K562 (cell line): ENCODE measurements around the gene MED15. TPM values are rescaled to one million over a fixed set of nuclear protein-coding genes. Genes with fewer than 3 reads are reported as not detected.

Source experiments
- ATAC-seq: fragments of 200-7000 bp; cut with Tn5 transposase; 3 replicates; pipeline ENCODE4 v1.9.1; 2020; ENCODE audit warnings: moderate library complexity
- BruUV-seq: library from RNA; stranded (reverse); fragments of 400-500 nt; replicated peaks from 2 replicates; lab custom pipeline; 2021; lab: Mats Ljungman, UMichigan
- CTCF ChIA-PET: fragments of 300-600 bp; formaldehyde crosslinking; extraction: SDS; loops from one replicate; lab custom pipeline; 2021; ENCODE audit warnings: low intra/inter-chr PET ratio; lab: Yijun Ruan, JAX
- POLR2A ChIA-PET: fragments of 300-600, 350-650 bp; sonication (Branson Sonifier 250); formaldehyde crosslinking; extraction: SDS; loops from one replicate; lab custom pipeline; 2021; ENCODE audit warnings: antibody characterized with exemption, inconsistent platforms; lab: Yijun Ruan, JAX
- DNase-seq, 4 experiments: peaks; one replicate each; pipeline versions ENCODE4 v3.0.0 to v3.0.0-alpha.2; 2011 to 2018; ENCODE audit warnings: low spot score in 3 of 4, mixed read lengths in 3 of 4; ENCODE audit errors: extremely low read depth in 1 of 4
- FAIRE-seq: peaks from 2 replicates; lab custom pipeline; 2011; peaks lifted over from hg19 to GRCh38; lab: Jason Lieb, UNC
- H2AFZ ChIP-seq: 2 replicates; pipeline ENCODE4 v1.6.0; 2011; ENCODE audit warnings: low read depth, low read length, control low read depth, inconsistent platforms
- H3K27ac ChIP-seq: fragments of 200-600 bp; 3 replicates; pipeline ENCODE4 v1.8.0; 2011; ENCODE audit warnings: low read depth, mild to moderate bottlenecking, control low read depth, inconsistent platforms, low read length, moderate library complexity, mixed read lengths; ENCODE audit errors: extremely low read depth
- H3K27me3 ChIP-seq, 2 experiments: fragments of 300-600 bp in 1 of 2; 2 replicates in 1 of 2; 3 replicates in 1 of 2; pipeline versions ENCODE4 v1.6.0 to v1.8.0; 2011; ENCODE audit warnings: inconsistent platforms in 2 of 2, low read length in 2 of 2, mild to moderate bottlenecking in 1 of 2, mixed read lengths in 1 of 2, moderate library complexity in 1 of 2; ENCODE audit not compliant: control insufficient read depth in 2 of 2, insufficient read depth in 2 of 2
- H3K36me3 ChIP-seq: fragments of 300-600 bp; 3 replicates; pipeline ENCODE4 v1.8.0; 2011; ENCODE audit warnings: mild to moderate bottlenecking, low read length, inconsistent platforms; ENCODE audit not compliant: control insufficient read depth, insufficient read depth
- H3K4me1 ChIP-seq, 2 experiments: fragments of 200-600 bp in 1 of 2; replicated peaks in 1 of 2; 2 replicates in 1 of 2; 3 replicates in 1 of 2; pipeline versions ENCODE4 v1.5.1 to v1.8.0; 2011; ENCODE audit warnings: inconsistent platforms in 2 of 2, low read length in 2 of 2, mild to moderate bottlenecking in 1 of 2, mixed read lengths in 1 of 2, moderate library complexity in 1 of 2; ENCODE audit not compliant: control insufficient read depth in 2 of 2, insufficient read depth in 2 of 2
- H3K4me2 ChIP-seq: 2 replicates; pipeline ENCODE4 v1.6.1; 2011; ENCODE audit warnings: low read length, control low read depth, inconsistent platforms, mixed read lengths; ENCODE audit not compliant: insufficient read depth
- H3K4me3 ChIP-seq: fragments of 200-600 bp; sonication (generic), shearing (Covaris generic); 2 replicates; pipeline ENCODE4 v1.5.1; 2016; ENCODE audit warnings: control low read depth, inconsistent platforms
- H3K79me2 ChIP-seq: fragments of 200-600 bp; 3 replicates; pipeline ENCODE4 v1.8.0; 2011; ENCODE audit warnings: low read length, inconsistent platforms; ENCODE audit not compliant: control insufficient read depth, insufficient read depth
- H3K9ac ChIP-seq, 2 experiments: 2 replicates each; pipeline versions ENCODE4 v1.6.0 to v1.6.1; 2011; ENCODE audit warnings: low read depth in 2 of 2, low read length in 2 of 2, control low read depth in 1 of 2, inconsistent platforms in 1 of 2, mild to moderate bottlenecking in 1 of 2, mixed read lengths in 1 of 2; ENCODE audit not compliant: insufficient read depth in 1 of 2
- H3K9me1 ChIP-seq: one replicate; pipeline ENCODE4 v1.6.0; 2011; ENCODE audit warnings: inconsistent platforms, mild to moderate bottlenecking, low read length, moderate library complexity; ENCODE audit not compliant: control insufficient read depth, insufficient read depth
- H3K9me3 ChIP-seq: replicated peaks from 2 replicates; pipeline ENCODE4 v1.5.1; 2011; ENCODE audit warnings: low read depth, low read length, inconsistent platforms; ENCODE audit not compliant: control insufficient read depth, insufficient read depth
- H4K20me1 ChIP-seq: replicated peaks from 2 replicates; pipeline ENCODE4 v1.6.1; 2011; ENCODE audit warnings: low read length, inconsistent platforms, mixed read lengths; ENCODE audit not compliant: control insufficient read depth, insufficient read depth
- MED1 ChIP-seq: sonication (generic); formaldehyde crosslinking; IDR thresholded peaks from 2 replicates; pipeline ENCODE4 v1.8.1; 2023; ENCODE audit warnings: missing genetic modification reagents, borderline replicate concordance
- MXI1 ChIP-seq: IDR thresholded peaks from 2 replicates; pipeline ENCODE4 v1.6.1; 2011; ENCODE audit warnings: low read depth, mild to moderate bottlenecking, improper control_type of control experiment, low read length
- NFATC3 ChIP-seq: fragments of 450-650 bp; IDR thresholded peaks from 2 replicates; pipeline ENCODE4 v1.6.1; 2017; ENCODE audit warnings: mild to moderate bottlenecking
- PCBP2 ChIP-seq: fragments of 200-400 bp; formaldehyde crosslinking; IDR thresholded peaks from 2 replicates; pipeline ENCODE4 v1.6.1; 2018; ENCODE audit warnings: low read length, low read depth, mild to moderate bottlenecking, moderate library complexity; ENCODE audit not compliant: poor library complexity, severe bottlenecking
- SIRT6 ChIP-seq: IDR thresholded peaks from one replicate; pipeline ENCODE4 v1.6.1; 2012; ENCODE audit warnings: low read depth, mild to moderate bottlenecking, control low read depth, inconsistent platforms, low read length, moderate library complexity
- ZFP1 ChIP-seq: fragments of 450-650 bp; formaldehyde crosslinking; IDR thresholded peaks from 2 replicates; pipeline ENCODE4 v1.4.0; 2020; ENCODE audit warnings: mild to moderate bottlenecking, mixed read lengths
- ZNF146 ChIP-seq: IDR thresholded peaks from one replicate; pipeline ENCODE4 v1.6.1; 2018; ENCODE audit warnings: missing compliant biosample characterization; ENCODE audit not compliant: unreplicated experiment
- ZNF586 ChIP-seq: fragments of 450-650 bp; formaldehyde crosslinking; conservative IDR thresholded peaks from 2 replicates; pipeline ENCODE4 v1.4.0; 2020; ENCODE audit warnings: mild to moderate bottlenecking, moderate library complexity
- whole genome bisulfite sequencing: fragments of 100-300 bp; shearing (Covaris generic); methylation state at CpG from one replicate; pipeline ENCODE4 v1.1.6; 2016; ENCODE audit warnings: low coverage, mixed read lengths; ENCODE audit not compliant: insufficient coverage; ENCODE audit errors: missing lambda C conversion rate; 5-methylcytosine and 5-hydroxymethylcytosine counted together
- in situ Hi-C: fragments of 300-500 bp; cut with MboI; formaldehyde crosslinking; loops from 4 replicates; pipeline ENCODE4 v1.15.0; 2018; ENCODE audit warnings: inconsistent platforms, mixed read lengths
- intact Hi-C: fragments of 100-400 bp; cut with micrococcal nuclease; formaldehyde crosslinking; loops from 2 replicates; pipeline ENCODE4 v1.14.2; 2022
- polyA plus RNA-seq, 8 experiments: library from polyadenylated mRNA; depleted of rRNA in 4 of 8; stranded (reverse) in 5 of 8; unstranded in 3 of 8; fragments of >200 nt; fragmentation: Nextera tagmentation in 2 of 8; fragmentation: Illumina TruSeq in 1 of 8; extraction: Ambion mirVana in 2 of 8; extraction: Trizol in 1 of 8; gene quantifications; 2 replicates each; pipeline versions ENCODE4 v1.2.1 to v1.2.3, GENCODE V29; 2011 to 2014; ENCODE audit warnings: inconsistent platforms in 1 of 8, missing spikeins in 1 of 8
- total RNA-seq, 7 experiments: library from RNA; depleted of rRNA in 6 of 7; stranded (reverse); fragments of >200 nt in 6 of 7; fragmentation: Illumina TruSeq in 2 of 7; extraction: Trizol in 2 of 7; gene quantifications; 2 replicates each; pipeline versions ENCODE4 v1.2.1 to v1.2.3, GENCODE V29; 2011 to 2021; ENCODE audit warnings: low replicate concordance in 1 of 7
- TF ChIP-seq, protein P1 (sequence below): sonication (generic); formaldehyde crosslinking; IDR thresholded peaks from 2 replicates; pipeline ENCODE4 v1.8.0; 2022; ENCODE audit warnings: mild to moderate bottlenecking, missing genetic modification reagents
- TF ChIP-seq, protein P2 (sequence below): fragments of 250-450 bp; sonication (Bioruptor Pico); IDR thresholded peaks from 2 replicates; pipeline ENCODE4 v1.9.0; 2021; ENCODE audit warnings: mild to moderate bottlenecking, inconsistent platforms
- TF ChIP-seq, protein P3 (sequence below), 2 experiments: fragments of 450-650 bp in 1 of 2; IDR thresholded peaks; 2 replicates each; pipeline ENCODE4 v1.6.1; 2011 to 2017; ENCODE audit warnings: low read depth in 2 of 2, antibody characterized with exemption in 1 of 2, borderline replicate concordance in 1 of 2, low read length in 1 of 2, mild to moderate bottlenecking in 1 of 2, mixed read lengths in 1 of 2; ENCODE audit not compliant: control insufficient read depth in 1 of 2

MED15 gene
- total and polyA plus RNA-seq, 9 of the 15 experiments (the other 6 are each of a cell fraction or from before 2014, with no cell fraction given) = 4.0 to 271 (median 60.1) TPM

DNA sequence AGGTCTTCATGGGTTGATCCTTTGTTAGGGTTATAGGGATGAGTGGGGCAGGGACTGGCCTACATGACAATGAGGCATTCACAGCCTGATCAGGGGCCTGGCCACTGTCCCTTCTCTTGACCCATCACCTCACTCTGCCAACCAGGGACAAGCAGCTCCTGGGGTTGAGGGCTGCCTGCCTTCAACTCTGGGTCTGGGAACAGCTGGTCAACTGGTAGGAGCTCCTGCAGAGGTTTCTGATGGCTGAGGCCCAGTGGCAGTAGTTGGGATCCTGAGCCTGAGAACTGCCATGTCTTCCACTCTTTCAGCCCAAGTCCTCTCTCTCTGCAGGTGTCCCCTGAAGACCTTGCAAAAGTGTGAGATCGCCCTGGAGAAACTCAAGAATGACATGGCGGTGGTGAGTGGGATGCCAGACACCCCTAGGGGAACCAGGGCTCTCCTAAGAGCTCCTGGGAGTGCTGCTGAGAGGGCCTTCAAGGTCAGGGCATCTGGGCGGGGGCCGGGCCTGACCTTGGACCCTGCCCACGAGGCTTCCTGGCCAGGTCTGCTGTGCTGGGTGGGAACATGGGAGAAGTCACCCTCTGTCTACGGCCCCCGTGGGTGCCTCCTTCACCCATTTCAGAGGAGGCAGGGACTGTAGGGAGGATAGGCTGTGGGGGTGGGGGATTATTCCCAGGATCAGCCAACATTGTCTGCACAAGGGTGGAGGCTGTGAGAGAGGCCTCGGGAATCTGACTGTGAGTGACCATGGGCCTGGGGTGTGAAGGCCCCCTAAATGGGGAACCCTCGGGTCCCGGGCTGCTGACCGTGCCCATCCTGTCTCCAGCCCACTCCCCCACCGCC, 76.8 kb downstream of the MED15 start:
- 90% methylated on average over 12 of the region's 12 CpGs for WGBS
- Histone ChIP-seq H3K9ac (0 out of 4 replicates have a peak overlapping the region, but pooled peaks of 1 of the 2 experiments have one; percentile 18), H3K4me1 (peaks cover 0 to 62% of the 10 kb centered on the region in 2 experiments; a peak in 2 of 5 replicates), H3K27ac (no peak overlapping the region), H3K9me3 (no peaks in the 10 kb centered on the region), H3K9me1 (peaks cover 25% of the 10 kb centered on the region), H2AFZ (no peak overlapping the region), H3K4me2 (no peak overlapping the region), H3K79me2 (no peaks in the 10 kb centered on the region), H4K20me1 (peaks cover 55% of the 10 kb centered on the region), H3K27me3 (no peaks in the 10 kb centered on the region), H3K36me3 (peaks cover 83% of the 10 kb centered on the region; the same call in 2 of the 3 replicates), H3K4me3 (no peak overlapping the region)
- ATAC-seq = no peak
- POLR2A ChIA-PET = interaction anchor here (0.5 to 68.9 kb wide), 11 partner anchors 9 to 166 kb away, joined by 3 to 1693 read pairs (median 3); partner anchors contain the start of gene MED15
- FAIRE-seq = no peak
- intact Hi-C loops = no loop called here
- DNase-seq = no peak
- BruUV-seq = no TSS peak
- in situ Hi-C loops = no loop called here
- CTCF ChIA-PET = interaction anchor here (2.3 kb wide), 1 partner anchor 158 kb away, joined by 7 read pairs; no protein-coding TSS in a partner anchor
- TF ChIP-seq ZFP1 (no peak), ZNF146 (CRISPR knock-in tag) (no peak), SIRT6 (peak; percentile 27), MED1 (0 out of 2 replicates have a peak, but pooled peaks have one; percentile 53), PCBP2 (no peak), NFATC3 (no peak), ZNF586 (CRISPR knock-in tag) (no peak), MXI1 (no peak)
- TF ChIP-seq, protein P1, sequence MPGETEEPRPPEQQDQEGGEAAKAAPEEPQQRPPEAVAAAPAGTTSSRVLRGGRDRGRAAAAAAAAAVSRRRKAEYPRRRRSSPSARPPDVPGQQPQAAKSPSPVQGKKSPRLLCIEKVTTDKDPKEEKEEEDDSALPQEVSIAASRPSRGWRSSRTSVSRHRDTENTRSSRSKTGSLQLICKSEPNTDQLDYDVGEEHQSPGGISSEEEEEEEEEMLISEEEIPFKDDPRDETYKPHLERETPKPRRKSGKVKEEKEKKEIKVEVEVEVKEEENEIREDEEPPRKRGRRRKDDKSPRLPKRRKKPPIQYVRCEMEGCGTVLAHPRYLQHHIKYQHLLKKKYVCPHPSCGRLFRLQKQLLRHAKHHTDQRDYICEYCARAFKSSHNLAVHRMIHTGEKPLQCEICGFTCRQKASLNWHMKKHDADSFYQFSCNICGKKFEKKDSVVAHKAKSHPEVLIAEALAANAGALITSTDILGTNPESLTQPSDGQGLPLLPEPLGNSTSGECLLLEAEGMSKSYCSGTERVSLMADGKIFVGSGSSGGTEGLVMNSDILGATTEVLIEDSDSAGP (CRISPR knock-in tag) = no peak
- TF ChIP-seq, protein P2, sequence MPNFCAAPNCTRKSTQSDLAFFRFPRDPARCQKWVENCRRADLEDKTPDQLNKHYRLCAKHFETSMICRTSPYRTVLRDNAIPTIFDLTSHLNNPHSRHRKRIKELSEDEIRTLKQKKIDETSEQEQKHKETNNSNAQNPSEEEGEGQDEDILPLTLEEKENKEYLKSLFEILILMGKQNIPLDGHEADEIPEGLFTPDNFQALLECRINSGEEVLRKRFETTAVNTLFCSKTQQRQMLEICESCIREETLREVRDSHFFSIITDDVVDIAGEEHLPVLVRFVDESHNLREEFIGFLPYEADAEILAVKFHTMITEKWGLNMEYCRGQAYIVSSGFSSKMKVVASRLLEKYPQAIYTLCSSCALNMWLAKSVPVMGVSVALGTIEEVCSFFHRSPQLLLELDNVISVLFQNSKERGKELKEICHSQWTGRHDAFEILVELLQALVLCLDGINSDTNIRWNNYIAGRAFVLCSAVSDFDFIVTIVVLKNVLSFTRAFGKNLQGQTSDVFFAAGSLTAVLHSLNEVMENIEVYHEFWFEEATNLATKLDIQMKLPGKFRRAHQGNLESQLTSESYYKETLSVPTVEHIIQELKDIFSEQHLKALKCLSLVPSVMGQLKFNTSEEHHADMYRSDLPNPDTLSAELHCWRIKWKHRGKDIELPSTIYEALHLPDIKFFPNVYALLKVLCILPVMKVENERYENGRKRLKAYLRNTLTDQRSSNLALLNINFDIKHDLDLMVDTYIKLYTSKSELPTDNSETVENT (CRISPR knock-in tag) = peak; percentile 12; the same call in 1 of the 2 replicates
- TF ChIP-seq, protein P3, sequence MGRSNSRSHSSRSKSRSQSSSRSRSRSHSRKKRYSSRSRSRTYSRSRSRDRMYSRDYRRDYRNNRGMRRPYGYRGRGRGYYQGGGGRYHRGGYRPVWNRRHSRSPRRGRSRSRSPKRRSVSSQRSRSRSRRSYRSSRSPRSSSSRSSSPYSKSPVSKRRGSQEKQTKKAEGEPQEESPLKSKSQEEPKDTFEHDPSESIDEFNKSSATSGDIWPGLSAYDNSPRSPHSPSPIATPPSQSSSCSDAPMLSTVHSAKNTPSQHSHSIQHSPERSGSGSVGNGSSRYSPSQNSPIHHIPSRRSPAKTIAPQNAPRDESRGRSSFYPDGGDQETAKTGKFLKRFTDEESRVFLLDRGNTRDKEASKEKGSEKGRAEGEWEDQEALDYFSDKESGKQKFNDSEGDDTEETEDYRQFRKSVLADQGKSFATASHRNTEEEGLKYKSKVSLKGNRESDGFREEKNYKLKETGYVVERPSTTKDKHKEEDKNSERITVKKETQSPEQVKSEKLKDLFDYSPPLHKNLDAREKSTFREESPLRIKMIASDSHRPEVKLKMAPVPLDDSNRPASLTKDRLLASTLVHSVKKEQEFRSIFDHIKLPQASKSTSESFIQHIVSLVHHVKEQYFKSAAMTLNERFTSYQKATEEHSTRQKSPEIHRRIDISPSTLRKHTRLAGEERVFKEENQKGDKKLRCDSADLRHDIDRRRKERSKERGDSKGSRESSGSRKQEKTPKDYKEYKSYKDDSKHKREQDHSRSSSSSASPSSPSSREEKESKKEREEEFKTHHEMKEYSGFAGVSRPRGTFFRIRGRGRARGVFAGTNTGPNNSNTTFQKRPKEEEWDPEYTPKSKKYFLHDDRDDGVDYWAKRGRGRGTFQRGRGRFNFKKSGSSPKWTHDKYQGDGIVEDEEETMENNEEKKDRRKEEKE (IDR thresholded peaks at IDR 0.05; ENCODE audit: borderline replicate concordance in 1 of 2, control insufficient read depth in 1 of 2, low read depth in 2 of 2, low read length in 1 of 2) = no peak
